B cell (primary cell): ENCODE results near the gene CYFIP2. TPM values are rescaled to one million over a fixed set of nuclear protein-coding genes. Genes with fewer than 3 reads are reported as not detected.

Experiments
- ATAC-seq: fragments of 200-7000 bp; cut with Tn5 transposase; one replicate; pipeline ENCODE4 v1.10.0; 2021; ENCODE audit warnings: low read depth, mild to moderate bottlenecking, moderate number of reproducible peaks, moderate library complexity
- CTCF ChIA-PET: fragments of 350-600 bp; sonication (Branson Sonifier 250); formaldehyde crosslinking; loops from one replicate; lab custom pipeline; 2021; ENCODE audit warnings: antibody characterized with exemption, inconsistent platforms; lab: Charles Lee
- POLR2A ChIA-PET: fragments of 350-600 bp; sonication (Branson Sonifier 250); formaldehyde crosslinking; loops from one replicate; lab custom pipeline; 2021; ENCODE audit warnings: antibody characterized with exemption; lab: Charles Lee
- DNase-seq: peaks from one replicate; pipeline ENCODE4 v3.0.0; 2013
- H2AFZ ChIP-seq: 2 replicates; pipeline ENCODE4 v1.6.1; 2012; ENCODE audit warnings: mild to moderate bottlenecking, low read depth, low read length; ENCODE audit not compliant: insufficient read depth, poor library complexity, severe bottlenecking
- H3K27ac ChIP-seq, 2 donors: 1 replicate in 1 of 2; 2 replicates in 1 of 2; pipeline ENCODE4 v1.5.1; 2012 to 2013; ENCODE audit warnings: low read length in 2 of 2, mild to moderate bottlenecking in 2 of 2, moderate library complexity in 1 of 2
- H3K27me3 ChIP-seq, 4 experiments: fragments of 200-600 bp in 1 of 4; sonication (generic) in 1 of 4; replicated peaks in 1 of 4; 1 replicate in 2 of 4; 2 replicates in 2 of 4; pipeline versions ENCODE4 v1.6.1 to v1.7.0; 2013 to 2016; ENCODE audit warnings: low read length in 3 of 4, mild to moderate bottlenecking in 2 of 4, mixed read lengths in 1 of 4, moderate library complexity in 1 of 4; ENCODE audit not compliant: insufficient read depth in 4 of 4, control insufficient read depth in 3 of 4; ENCODE audit errors: control extremely low read depth in 1 of 4
- H3K36me3 ChIP-seq, 2 experiments: replicated peaks in 1 of 2; 1 replicate in 1 of 2; 2 replicates in 1 of 2; pipeline versions ENCODE4 v1.6.1 to v1.7.1; 2013; ENCODE audit warnings: low read length in 1 of 2; ENCODE audit not compliant: insufficient read depth in 2 of 2, control insufficient read depth in 1 of 2; ENCODE audit errors: control extremely low read depth in 1 of 2, extremely low read depth in 1 of 2
- H3K4me1 ChIP-seq, 2 donors: fragments of 200-600 bp in 1 of 2; sonication (generic) in 1 of 2; 1 replicate in 1 of 2; 2 replicates in 1 of 2; pipeline versions ENCODE4 v1.5.1 to v1.6.1; 2013 to 2017; ENCODE audit warnings: low read length in 2 of 2; ENCODE audit not compliant: control insufficient read depth in 2 of 2, insufficient read depth in 2 of 2
- H3K4me2 ChIP-seq: replicated peaks from 2 replicates; pipeline ENCODE3; 2012; ENCODE audit warnings: mild to moderate bottlenecking, low read depth, low read length; ENCODE audit not compliant: poor library complexity, severe bottlenecking
- H3K4me3 ChIP-seq, 5 experiments: fragments of 200-600 bp in 1 of 5; sonication (generic) in 1 of 5; 1 replicate in 3 of 5; 2 replicates in 2 of 5; pipeline versions ENCODE4 v1.5.1 to v1.7.0; 2011 to 2016; ENCODE audit warnings: low read length in 4 of 5, mild to moderate bottlenecking in 4 of 5, low read depth in 2 of 5, control low read depth in 1 of 5, moderate library complexity in 1 of 5; ENCODE audit not compliant: insufficient read depth in 1 of 5; ENCODE audit errors: control extremely low read depth in 1 of 5, extremely low read depth in 1 of 5
- H3K79me2 ChIP-seq: fragments of 200-600 bp; sonication (generic); one replicate; pipeline ENCODE4 v1.6.0; 2016; ENCODE audit warnings: low read length; ENCODE audit not compliant: control insufficient read depth, insufficient read depth
- H3K9ac ChIP-seq: fragments of 200-600 bp; sonication (generic); 2 replicates; pipeline ENCODE4 v1.6.1; 2017; ENCODE audit warnings: mild to moderate bottlenecking, low read length, moderate library complexity
- H3K9me3 ChIP-seq, 3 donors: one replicate each; pipeline versions ENCODE4 v1.6.1 to v1.7.1; 2013; ENCODE audit warnings: low read length in 2 of 3; ENCODE audit not compliant: control insufficient read depth in 2 of 3, insufficient read depth in 1 of 3; ENCODE audit errors: control extremely low read depth in 1 of 3
- H4K20me1 ChIP-seq: 2 replicates; pipeline ENCODE4 v1.6.0; 2012; ENCODE audit warnings: mild to moderate bottlenecking, low read length; ENCODE audit not compliant: insufficient read depth, control insufficient read depth, poor library complexity, severe bottlenecking
- H3K27ac Mint-ChIP-seq: one replicate; pipeline ENCODE4 v1.8.0; 2021; ENCODE audit warnings: mixed read lengths
- H3K27me3 Mint-ChIP-seq: one replicate; pipeline ENCODE4 v1.8.0; 2021; ENCODE audit warnings: mixed read lengths
- H3K4me1 Mint-ChIP-seq: one replicate; pipeline ENCODE4 v1.8.0; 2021; ENCODE audit warnings: mixed read lengths
- H3K4me3 Mint-ChIP-seq: one replicate; pipeline ENCODE4 v1.8.0; 2021; ENCODE audit warnings: mixed read lengths
- H3K9me3 Mint-ChIP-seq: one replicate; pipeline ENCODE4 v1.8.0; 2022; ENCODE audit warnings: mixed read lengths; ENCODE audit not compliant: insufficient read depth
- EZH2 ChIP-seq: IDR thresholded peaks from 2 replicates; pipeline ENCODE4 v1.6.1; 2012; ENCODE audit warnings: borderline replicate concordance, low read depth, mild to moderate bottlenecking, moderate library complexity, low read length; ENCODE audit not compliant: insufficient read depth, poor library complexity, severe bottlenecking
- WGBS: methylation state at CpG from one replicate; pipeline ENCODE4 v1.1.5; 2013; ENCODE audit warnings: missing lambda C conversion rate; ENCODE audit not compliant: insufficient coverage; 5-methylcytosine and 5-hydroxymethylcytosine counted together
- intact Hi-C: fragments of 100-400 bp; cut with micrococcal nuclease; formaldehyde crosslinking; loops from one replicate; pipeline ENCODE4 v1.10.0; 2022
- polyA plus RNA-seq: library from polyadenylated mRNA; depleted of rRNA; stranded (reverse); fragments of >200 nt; gene quantifications from 2 replicates; pipeline ENCODE4 v1.2.3, GENCODE V29; 2012
- total RNA-seq, 2 donors: library from RNA; stranded (reverse); fragments of 120-200 nt in 1 of 2; gene quantifications; 1 replicate in 1 of 2; 2 replicates in 1 of 2; pipeline versions ENCODE4 v1.2.3 to v1.2.4, GENCODE V29; 2013 to 2022
- TF ChIP-seq, protein P1 (sequence below): fragments of 200-600 bp; IDR thresholded peaks from one replicate; pipeline ENCODE4 v1.8.0; 2022; ENCODE audit warnings: antibody characterized with exemption, mild to moderate bottlenecking

CYFIP2 gene
- total and polyA plus RNA-seq, 2 donors (not counting 1 experiment from before 2014, with no cell fraction given), result 231 to 663 TPM

DNA sequence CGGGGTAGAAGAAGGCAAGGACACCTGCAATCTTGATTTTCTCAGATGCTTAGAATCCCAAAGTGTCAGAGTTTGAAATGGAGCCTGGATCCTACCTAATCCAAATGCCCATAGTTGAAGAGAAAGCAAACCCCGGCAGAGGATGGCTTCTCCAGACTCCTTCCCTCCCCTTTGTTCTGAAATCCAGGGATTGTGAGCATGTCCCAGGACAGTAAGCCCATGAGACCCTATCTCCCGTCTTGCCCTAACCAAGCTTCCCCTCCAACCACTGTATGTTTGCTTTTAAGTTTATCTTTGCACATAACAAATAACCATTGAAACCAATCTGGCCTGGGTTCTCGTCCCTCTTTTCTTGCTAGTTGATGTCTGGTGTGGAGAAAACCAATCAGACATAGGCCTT lies 115.8 kb downstream of the CYFIP2 start:
- DNase-seq, result no peak
- H3K27ac Mint-ChIP-seq, result no peak overlapping the region
- Histone ChIP-seq H3K4me3 (no peak overlapping the region), H3K79me2 (no peaks in the 10 kb centered on the region), H3K27me3 (no peaks in the 10 kb centered on the region), H3K4me2 (no peak overlapping the region), H4K20me1 (peaks cover 9% of the 10 kb centered on the region), H3K9me3 (no peaks in the 10 kb centered on the region), H3K27ac (no peak overlapping the region), H3K4me1 (no peaks in the 10 kb centered on the region), H3K9ac (no peak overlapping the region), H3K36me3 (peaks cover 17 to 87% of the 10 kb centered on the region in 2 experiments), H2AFZ (no peak overlapping the region)
- intact Hi-C loops, result no loop called here
- POLR2A ChIA-PET, result no interaction called here
- no peaks in the 10 kb centered on the region for H3K4me1 Mint-ChIP-seq
- H3K4me3 Mint-ChIP-seq, result no peak overlapping the region
- no peaks in the 10 kb centered on the region for H3K9me3 Mint-ChIP-seq
- ATAC-seq, result no peak
- 100% methylated on average over 2 of the region's 4 CpGs for WGBS
- no peaks in the 10 kb centered on the region for H3K27me3 Mint-ChIP-seq
- TF ChIP-seq EZH2, result no peak
- TF ChIP-seq, protein P1, sequence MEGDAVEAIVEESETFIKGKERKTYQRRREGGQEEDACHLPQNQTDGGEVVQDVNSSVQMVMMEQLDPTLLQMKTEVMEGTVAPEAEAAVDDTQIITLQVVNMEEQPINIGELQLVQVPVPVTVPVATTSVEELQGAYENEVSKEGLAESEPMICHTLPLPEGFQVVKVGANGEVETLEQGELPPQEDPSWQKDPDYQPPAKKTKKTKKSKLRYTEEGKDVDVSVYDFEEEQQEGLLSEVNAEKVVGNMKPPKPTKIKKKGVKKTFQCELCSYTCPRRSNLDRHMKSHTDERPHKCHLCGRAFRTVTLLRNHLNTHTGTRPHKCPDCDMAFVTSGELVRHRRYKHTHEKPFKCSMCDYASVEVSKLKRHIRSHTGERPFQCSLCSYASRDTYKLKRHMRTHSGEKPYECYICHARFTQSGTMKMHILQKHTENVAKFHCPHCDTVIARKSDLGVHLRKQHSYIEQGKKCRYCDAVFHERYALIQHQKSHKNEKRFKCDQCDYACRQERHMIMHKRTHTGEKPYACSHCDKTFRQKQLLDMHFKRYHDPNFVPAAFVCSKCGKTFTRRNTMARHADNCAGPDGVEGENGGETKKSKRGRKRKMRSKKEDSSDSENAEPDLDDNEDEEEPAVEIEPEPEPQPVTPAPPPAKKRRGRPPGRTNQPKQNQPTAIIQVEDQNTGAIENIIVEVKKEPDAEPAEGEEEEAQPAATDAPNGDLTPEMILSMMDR, result no peak
- CTCF ChIA-PET, result interaction anchor here (0.6 kb wide), 1 partner anchor 13 kb away, joined by 3 read pairs; no protein-coding TSS in a partner anchor

- H3K9ac ChIP-seq, result no peak overlapping the region
- peaks cover 17 to 86% of the 10 kb centered on the region in 2 experiments for H3K36me3 ChIP-seq
- H3K27me3 Mint-ChIP-seq, result no peaks in the 10 kb centered on the region
- H3K27me3 ChIP-seq, result no peaks in the 10 kb centered on the region
- H3K9me3 ChIP-seq, result no peaks in the 10 kb centered on the region
- ATAC-seq (no peak), DNase-seq (no peak)
- H3K27ac Mint-ChIP-seq, result no peak overlapping the region
- H3K4me3 ChIP-seq, result no peak overlapping the region
- H3K4me3 Mint-ChIP-seq, result no peak overlapping the region
- no peaks in the 10 kb centered on the region for H3K9me3 Mint-ChIP-seq
- H3K4me1 Mint-ChIP-seq, result no peaks in the 10 kb centered on the region
- no peak overlapping the region for H2AFZ ChIP-seq
- TF ChIP-seq, protein P1, result no peak
- TF ChIP-seq EZH2, result no peak
- 100% methylated on average over 8 of the region's 11 CpGs for WGBS
- intact Hi-C loops, result no loop called here
- H3K79me2 ChIP-seq, result no peaks in the 10 kb centered on the region
- no peaks in the 10 kb centered on the region for H3K4me1 ChIP-seq
- no peaks in the 10 kb centered on the region for H4K20me1 ChIP-seq
- ChIA-PET CTCF (no interaction called here), POLR2A (no interaction called here)
- no peak overlapping the region for H3K27ac ChIP-seq
- H3K4me2 ChIP-seq, result no peak overlapping the region
These were observed 117.3 kb downstream of the CYFIP2 start for GRCh38 chr5:157382996-157383800.
